DMS53 (cell line): ENCODE results near the gene HOXB2.
"Not testable (repeated sequence)": the region's sequence is repeated elsewhere in the genome, so short reads cannot be mapped to it uniquely, and the experiment has no call there.

Experiments used
- DNase-seq: peaks from one replicate; lab custom pipeline; 2025; lab: John Stamatoyannopoulos, UW

The HOXB2 gene

DNA sequence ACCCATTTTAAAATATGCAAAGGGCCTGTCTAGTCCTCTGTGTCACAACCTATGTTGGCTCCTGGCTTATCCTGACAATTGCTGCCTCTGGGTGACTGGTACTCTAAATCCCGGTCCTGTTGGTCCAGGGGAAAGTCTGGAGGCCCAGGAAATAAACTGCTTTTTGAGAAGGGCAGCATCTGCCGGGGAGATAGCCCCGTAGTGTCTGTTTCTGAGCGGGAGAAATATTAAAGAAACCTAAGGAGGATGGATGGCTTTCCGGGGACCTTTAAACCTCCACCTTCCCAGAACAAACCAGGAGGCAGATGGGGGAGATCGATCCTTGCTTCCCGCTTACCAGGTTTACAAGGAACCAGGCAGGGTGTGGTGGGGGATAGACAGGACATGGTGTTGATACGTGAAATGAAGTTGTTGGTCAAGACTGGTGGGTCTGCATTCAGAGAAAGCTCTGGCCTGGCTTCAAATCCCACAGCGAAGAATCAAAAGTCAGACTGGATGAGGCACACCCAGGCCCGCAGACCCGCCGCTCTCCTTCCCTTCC lies 3.8 kb downstream of the HOXB2 start:
- DNase-seq = no peak

- DNase-seq = no peak
Measured at GRCh38 chr17:48540213-48540612, 4.7 kb downstream of the HOXB2 start.

DNA sequence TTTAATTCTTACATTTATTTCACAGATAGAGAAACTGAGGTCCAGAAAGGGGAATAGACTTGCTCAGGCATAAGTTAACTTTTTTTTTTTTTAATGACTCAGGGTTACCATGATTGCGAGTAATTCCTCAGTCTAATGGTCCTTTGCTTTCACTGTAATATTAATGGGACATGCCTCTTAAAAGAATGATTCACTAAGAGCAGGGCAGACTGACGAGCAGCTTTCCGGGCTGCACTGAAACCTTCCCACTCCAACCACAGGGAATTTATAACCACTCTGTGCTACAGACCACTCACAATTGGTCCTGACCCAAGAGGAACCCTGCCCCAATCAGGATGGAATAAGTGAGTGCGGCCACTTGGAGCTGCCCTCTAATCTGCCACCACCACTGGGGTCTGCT lies 5.7 kb downstream of the HOXB2 start:
- no peak for DNase-seq

DNA sequence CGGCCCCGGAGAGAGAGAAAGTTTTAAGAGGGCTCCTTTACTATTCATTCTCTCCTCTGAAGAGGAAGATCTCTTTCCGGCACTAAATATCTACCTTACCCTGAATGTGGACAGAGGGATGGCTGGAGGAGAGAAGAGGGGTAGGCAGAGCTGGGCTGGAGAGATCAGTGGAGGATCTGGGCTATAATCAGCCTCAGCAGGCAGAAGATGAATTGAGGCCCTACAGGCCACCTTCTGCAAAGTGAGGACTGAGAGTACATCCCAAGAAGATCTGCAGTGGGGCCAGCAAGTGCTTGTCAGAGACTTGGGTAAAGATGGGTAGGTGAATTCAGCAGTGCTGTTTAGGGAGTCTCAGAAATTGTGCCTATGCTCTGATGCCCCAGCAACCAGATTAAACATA lies 7.6 kb downstream of the HOXB2 start:
- no peak for DNase-seq

- DNase-seq = not testable (repeated sequence)
Measured at GRCh38 chr17:48535793-48536559, 8.9 kb downstream of the HOXB2 start.

DNA sequence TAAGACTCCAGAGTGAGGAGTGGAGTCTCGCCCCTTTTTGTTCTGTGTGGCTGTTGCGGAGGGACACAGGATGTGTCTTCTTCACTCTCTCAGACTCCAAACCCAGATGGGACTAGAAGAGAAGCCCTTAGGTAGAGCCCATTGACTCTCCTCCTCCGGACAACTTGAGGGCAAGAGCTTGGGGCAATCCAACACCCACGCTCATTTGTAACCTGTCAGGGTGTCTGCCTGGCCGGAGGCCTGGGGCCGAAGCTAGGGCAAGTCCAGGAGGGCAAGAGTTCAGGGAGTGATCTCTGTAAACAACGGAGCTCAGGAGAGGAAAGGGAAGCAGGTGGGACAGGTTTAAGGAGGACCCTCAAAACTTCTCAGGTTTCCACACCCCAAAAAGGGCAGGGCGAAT lies 12.6 kb downstream of the HOXB2 start:
- no peak for DNase-seq

- no peak for DNase-seq
Measured at GRCh38 chr17:48530887-48531272, 14.0 kb downstream of the HOXB2 start, which contains the start of gene HOXB1. Gene HOXB1, minus strand, starts transcription at chr17:48531011. Its CDS starts 107 bp downstream, at chr17:48530904.

- no peak for DNase-seq
Measured at GRCh38 chr17:48530208-48530886, 14.6 kb downstream of the HOXB2 start.

GRCh38 chr17:48529683-48530009 lies 15.3 kb downstream of the HOXB2 start:
- DNase-seq = no peak

GRCh38 chr17:48528936-48529682 lies 15.8 kb downstream of the HOXB2 start:
- DNase-seq = no peak

DNA sequence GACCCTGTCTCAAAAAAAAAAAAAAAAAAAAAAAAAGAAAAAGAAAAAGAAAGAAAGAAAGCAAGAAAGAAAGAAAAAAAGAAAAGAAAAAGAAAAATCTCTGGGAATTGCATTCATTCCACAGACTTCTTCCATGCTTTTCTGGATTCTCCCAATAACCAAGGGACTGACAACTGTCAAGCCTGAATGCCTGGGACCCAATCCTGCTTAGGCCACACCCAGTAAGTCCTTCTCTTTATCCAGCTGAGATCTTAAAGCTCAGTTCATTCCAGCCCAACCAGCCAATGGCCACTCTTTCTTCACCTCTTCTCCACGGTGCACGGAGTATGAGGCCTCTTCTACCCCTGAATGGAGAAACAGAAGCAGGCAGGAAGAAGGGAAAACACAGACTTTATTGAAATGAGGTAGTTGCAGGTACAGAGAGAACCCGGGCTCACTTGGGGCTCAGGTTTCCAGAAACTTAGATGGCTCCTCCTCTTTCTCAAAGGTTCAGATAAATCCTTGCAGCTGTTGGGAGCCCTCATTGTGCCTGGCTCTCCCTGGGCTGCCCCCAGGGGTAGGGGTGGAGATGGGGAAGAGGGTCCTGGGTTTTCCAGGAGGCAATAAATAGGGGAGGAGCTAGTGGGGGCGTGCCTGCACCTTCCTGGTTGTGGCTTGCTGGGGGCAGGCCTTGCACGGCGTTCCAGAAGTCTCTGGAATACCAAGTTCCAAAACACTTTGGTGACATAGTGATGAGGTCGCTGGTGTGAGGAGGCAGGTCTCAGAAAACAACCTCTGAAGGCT lies 16.6 kb downstream of the HOXB2 start:
- DNase-seq = no peak

GRCh38 chr17:48527547-48527932 lies 17.4 kb downstream of the HOXB2 start:
- no peak for DNase-seq

DNA sequence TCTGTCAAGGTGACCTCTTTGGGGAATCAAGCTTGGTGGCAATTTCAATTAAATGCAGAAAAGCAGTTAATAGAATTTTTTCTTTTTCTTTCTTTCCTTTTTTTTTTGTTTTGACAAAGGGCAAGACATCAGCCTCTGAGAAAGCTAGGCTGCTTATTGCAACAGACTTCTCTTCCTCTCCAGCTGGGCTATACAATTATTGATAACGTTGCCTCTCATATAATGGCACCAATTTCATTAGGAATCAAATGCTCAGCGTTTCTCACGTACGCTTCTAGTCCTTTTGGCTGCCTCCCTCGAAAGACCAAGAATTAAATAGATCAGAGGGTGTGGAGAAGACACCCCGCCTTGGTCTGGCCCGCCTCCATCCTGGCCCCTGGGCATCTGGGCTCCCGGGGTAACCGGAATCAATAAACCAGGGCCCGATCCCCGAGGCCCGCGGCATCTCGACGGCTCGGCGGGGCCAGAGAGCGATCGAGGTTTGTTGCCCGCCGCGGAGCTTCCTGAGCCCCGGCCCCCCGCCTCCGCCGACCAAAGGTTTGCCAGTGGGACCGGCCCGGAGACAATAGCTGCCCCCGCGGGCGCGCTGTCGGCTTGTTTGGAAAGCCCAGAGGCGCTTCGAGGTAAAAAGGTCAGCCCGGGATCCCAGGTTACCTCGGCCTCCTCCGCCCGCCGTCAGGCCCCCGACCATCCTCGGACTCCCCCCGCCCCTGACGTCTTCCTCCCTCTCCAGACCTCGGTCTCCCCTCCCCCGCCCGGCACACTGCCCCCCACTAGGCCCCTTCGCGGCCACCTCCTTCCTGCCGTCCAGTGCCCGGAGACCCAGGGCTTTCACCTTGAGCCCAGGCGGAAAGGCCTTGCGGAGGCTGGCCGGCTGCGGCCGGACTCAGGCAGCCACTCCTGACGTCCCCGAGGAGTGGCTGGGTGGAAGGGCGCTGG lies 18.0 kb downstream of the HOXB2 start:
- DNase-seq = no peak

GRCh38 chr17:48523010-48523409 lies 21.9 kb downstream of the HOXB2 start:
- DNase-seq = no peak

- peak; percentile 81 for DNase-seq
Measured at GRCh38 chr17:48522031-48522653, 22.8 kb downstream of the HOXB2 start.

DNA sequence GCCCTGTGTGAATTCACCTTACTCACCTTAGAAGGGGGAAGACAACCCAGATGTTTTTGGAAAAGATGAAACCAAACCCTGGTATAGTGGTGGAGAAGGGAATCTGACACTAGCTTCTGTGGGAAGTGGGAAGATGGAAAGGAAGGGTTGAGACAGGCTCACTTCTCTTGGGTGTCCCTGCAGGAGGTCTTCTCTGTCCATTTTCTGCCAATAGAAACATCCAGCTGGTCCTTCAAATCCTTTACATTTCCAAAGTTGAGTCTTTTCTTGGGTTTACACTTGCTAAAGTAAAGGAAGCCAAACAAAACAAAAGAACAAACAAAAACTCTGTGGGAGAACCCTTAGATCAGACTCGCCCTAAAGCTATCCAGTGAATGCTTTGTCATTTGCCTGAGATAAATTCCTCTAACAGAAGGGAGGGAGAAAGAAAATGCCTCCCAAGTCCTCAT lies 24.3 kb downstream of the HOXB2 start:
- no peak for DNase-seq

GRCh38 chr17:48519427-48519826 lies 25.5 kb downstream of the HOXB2 start:
- DNase-seq = no peak

DNA sequence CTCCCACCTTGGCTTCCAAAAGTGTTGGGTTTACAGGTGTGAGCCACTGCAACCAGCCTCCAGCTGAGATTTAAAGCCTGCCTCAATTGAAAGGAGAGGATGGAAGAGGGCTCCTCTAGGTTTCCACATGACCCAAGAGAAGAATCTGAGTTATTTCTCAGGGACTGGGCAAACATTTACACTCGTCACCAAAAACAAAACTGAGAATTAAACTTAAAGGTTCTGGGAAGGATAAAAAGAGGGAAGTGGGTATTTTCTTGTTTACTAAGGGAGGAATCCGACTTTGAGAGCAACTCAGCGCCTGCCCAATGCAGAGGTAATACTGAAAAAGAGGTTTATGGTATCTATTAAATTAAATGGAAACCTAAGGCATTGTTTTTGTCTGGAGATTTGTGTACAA lies 27.4 kb downstream of the HOXB2 start:
- no peak for DNase-seq

GRCh38 chr17:48515925-48516900 lies 28.7 kb downstream of the HOXB2 start:
- DNase-seq = peak; percentile 28
